NOMO-1 treated with DMSO at 0.1 percent for 48 hours (cell line): ENCODE data around the gene ZSCAN31.
"Not testable (repeated sequence)": the region's sequence is repeated elsewhere in the genome, so short reads cannot be mapped to it uniquely, and the experiment has no call there.

ENCODE experiments used
- DNase-seq: peaks from one replicate; lab custom pipeline; 2025; ENCODE audit not compliant: unreplicated experiment; lab: John Stamatoyannopoulos, UW

ZSCAN31 gene

GRCh38 chr6:28335564-28336283 lies at the start of gene ZSCAN31:
Gene ZSCAN31 (minus strand): TSS chr6:28336148. CDS start chr6:28329683, 6,465 bp downstream.
- peak; percentile 90 for DNase-seq

DNA sequence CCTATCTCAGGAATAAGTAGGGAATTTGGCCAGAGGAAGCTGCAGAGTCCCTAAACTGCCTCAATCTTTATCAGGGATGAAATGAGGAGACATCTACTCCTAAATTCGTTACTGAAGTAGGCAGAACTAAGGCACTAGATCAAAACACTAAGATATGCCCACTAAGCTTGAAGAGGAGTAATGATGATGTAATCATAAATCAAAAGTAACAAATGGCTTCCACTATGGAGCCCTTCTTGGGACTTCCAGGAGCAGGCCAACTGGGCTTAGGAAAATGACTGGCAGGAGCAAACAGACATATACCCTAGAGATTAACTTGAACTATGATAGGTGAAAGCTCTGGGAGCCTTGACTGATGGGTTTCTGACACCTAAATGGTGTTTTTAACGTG lies 48.2 kb upstream of the ZSCAN31 start:
- no peak for DNase-seq

DNA sequence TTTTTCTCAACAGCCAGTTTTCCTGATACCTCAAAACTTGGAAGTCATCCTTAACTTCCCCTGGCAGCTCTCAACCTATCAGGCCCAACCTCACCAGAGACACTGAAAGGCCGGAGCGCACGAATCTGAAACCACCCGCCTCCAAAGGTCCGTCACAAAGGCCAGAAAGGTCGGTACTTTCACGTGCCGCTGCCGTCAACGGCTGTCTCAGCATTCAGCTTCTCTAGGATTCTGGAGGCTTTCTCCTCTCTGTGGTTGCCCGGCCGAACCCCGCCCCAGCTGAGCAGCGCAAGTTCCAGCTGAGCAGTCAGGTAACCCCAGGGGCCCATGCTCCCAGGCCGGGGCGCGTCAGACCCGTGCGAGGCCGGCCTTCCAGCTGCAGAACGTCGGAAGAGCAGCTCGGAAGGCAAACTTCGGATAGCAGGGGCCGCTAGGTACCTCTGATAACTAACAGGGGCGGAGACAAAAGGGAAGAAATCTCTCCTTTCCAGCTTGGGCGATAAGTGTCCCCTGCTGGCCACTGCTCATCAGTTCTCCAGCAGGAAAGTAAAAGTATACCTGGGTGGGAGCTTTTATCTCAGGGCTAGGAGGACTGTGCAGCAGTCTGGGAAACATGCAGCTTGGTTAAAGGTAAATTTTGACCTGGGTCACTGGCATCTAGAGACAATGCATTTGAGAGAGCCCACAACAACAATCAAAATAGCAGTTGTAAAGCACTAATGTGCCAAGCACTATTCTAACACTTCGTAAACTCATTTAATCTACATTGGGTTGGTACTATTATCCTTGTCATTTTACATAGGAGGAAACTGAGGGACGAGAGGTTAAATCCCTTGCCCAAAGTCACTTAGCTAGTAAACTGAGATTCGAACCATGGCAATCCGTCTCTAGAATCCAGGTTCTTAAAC lies 47.5 kb upstream of the ZSCAN31 start:
- peak; percentile 60 for DNase-seq

GRCh38 chr6:28380381-28380780 lies 44.4 kb upstream of the ZSCAN31 start:
- DNase-seq, result no peak

DNA sequence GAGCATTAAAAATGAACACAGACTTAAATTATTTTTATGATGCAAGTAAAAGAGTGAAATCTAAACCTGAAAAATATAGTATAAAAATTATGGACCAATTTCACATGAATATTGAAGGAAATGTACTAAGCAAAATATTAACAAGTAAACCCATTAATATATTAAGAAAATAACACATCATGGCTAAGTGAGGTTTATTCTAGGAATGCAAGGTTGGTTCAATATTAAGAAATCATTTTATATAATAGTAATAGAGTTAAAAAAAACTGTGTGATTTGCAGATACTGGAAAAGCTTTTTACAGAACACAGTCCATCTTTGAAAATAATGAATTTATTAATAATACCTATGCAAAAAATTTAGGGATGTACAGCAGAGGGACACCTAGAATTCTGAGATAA lies 42.7 kb upstream of the ZSCAN31 start:
- DNase-seq, result no peak

GRCh38 chr6:28377879-28378278 lies 41.9 kb upstream of the ZSCAN31 start:
- no peak for DNase-seq

DNA sequence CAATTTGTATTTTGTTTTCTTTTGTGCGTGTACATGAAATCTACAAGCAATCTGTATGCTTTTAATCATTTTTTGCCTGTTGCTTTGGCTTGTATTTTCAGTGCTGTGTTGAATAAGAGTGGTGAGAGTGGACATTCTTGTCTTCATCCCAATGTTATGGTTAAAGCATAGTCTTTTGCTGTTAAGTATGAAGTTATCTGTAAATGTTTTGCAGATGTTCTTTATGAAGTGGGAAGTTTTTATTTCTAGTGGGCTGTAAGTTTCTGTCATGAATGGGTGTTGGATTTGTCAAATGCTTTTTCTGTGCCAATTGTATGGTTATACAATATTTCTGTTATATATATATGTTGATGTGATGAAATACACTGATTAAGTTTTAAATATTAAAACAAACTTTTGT lies 38.0 kb upstream of the ZSCAN31 start:
- no peak for DNase-seq

- no peak for DNase-seq
These were observed 35.9 kb upstream of the ZSCAN31 start for GRCh38 chr6:28371706-28372451.

- DNase-seq, result no peak
These were observed 35.3 kb upstream of the ZSCAN31 start for GRCh38 chr6:28371280-28371679.

- no peak for DNase-seq
These were observed 34.5 kb upstream of the ZSCAN31 start for GRCh38 chr6:28370440-28370839.

DNA sequence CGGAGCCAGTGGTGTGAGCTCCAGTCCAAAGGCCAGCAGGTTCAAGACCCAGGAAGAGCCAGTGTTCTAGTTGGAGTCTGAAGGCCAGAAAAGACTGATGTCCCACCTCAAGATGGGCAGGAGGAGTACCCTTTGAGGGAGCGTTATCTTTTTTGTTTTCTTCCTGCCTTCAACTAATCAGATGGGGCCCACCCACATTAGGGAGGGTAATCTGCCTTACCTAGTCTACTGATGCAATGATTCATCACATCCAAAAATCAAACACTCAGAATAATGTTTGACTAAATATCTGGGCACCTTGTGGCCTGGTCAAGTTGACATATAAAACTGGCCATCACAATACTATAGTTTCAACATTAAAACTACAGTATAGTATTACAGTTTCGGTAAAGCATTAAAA lies 33.5 kb upstream of the ZSCAN31 start:
- DNase-seq, result no peak

DNA sequence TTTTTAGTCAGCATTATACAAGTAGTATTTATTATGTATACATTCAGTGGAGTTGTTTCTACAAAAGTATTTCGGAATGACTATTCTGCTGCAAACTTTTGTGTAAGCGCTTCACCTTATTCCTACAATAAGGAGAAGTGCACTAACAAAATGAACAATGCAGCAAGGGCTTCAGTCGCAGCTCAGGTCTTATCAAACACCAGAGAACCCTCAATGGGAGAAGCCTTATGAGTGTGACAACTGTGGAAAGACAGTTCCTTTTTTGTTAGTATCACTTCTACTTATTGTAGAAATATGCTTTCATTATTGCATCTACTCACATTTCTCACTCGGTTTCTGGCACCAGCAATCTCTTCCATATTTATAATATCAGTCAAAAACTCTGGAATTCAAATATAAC lies 32.6 kb upstream of the ZSCAN31 start:
- DNase-seq, result peak; percentile 82

DNA sequence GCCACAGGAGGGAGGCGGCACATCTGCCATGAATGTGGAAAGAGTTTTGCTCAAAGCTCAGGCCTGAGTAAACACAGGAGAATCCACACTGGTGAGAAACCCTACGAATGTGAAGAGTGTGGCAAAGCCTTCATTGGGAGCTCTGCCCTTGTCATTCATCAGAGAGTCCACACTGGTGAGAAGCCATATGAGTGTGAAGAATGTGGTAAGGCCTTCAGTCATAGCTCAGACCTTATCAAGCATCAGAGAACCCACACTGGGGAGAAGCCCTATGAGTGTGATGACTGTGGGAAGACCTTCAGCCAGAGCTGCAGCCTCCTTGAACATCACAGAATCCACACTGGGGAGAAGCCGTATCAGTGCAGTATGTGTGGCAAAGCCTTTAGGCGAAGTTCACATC lies 29.6 kb upstream of the ZSCAN31 start:
- not testable (repeated sequence) for DNase-seq

DNA sequence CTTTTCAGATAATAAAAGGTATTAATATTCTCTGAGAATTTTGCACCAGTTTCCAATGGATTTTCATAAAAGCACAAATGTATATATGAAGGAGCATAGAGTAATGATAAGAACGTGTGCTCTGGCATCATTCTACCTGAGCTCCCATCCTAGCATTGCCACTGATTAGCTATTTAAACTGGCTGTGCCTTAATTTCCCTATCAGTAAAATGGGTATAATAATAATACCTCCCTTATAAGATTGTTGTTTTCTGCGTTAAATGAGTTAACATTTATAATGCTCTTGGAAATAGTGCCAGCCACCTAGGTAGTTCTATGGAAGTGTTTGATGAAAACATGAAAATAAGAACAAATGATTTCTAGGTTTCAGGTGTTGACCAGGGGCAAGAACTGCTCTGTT lies 25.0 kb upstream of the ZSCAN31 start:
- no peak for DNase-seq

- not testable (repeated sequence) for DNase-seq
These were observed 23.6 kb upstream of the ZSCAN31 start for GRCh38 chr6:28359562-28359961.

DNA sequence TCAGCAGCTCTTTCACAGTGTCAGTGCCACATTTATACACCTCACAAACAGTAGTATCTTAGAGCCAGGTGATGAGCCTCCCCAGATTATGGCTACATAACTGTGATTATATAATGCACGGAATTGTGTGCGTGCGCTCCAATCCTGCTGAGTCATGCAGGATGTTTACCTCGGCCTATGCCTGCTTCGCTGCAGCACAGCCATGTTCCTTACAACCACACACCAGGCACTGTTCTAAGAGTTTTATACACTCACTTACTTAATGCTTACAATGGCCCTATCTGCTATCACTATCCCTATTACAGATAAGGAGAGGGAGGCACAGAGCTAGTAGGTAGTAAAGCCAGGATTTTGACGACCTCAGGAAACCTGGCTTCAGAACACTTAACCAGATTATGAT lies 21.1 kb upstream of the ZSCAN31 start:
- DNase-seq, result no peak

GRCh38 chr6:28356666-28357020 lies 20.7 kb upstream of the ZSCAN31 start:
- DNase-seq, result no peak

DNA sequence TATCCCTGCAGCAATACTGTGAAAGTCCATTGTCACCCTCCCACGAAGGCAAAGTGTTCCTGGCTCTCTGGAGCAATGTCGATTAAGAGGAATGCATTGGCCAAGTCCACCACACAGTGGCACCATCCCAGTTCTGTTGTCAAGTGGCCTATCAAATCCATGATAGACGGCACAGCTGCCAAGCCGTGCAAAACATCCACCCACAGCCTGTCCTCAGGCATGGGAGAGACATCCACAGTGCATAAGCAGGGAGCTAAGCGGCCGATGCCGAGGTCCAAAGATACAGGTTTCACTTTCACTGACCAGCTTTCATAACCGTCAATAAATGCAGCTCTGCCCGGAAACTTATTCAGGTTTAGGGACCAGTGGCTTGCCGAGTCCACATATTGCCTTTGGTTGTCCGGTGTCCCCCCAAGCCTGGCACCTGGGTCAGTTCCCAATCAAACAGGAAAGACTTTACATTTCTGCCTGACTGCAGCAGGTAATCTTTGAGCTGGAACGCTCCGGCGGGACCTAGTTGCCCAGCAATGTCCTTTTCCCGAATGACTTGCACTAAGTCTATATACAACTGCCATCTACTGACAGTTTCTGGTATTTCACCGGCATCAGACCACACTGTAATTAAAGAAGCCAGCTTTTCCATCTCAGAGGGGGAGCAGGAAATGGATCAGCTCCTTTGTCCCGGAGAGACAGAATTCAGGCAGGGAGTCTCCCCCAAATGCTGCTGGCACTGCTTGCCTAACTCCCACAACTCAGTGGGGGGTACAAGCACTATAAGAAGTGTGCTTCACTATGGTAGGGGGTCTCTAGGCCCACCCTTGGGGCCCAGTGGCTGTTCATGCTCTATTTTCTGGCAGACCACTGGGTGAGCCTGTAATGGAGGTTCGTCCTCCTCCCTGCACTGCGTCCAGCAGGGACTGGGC lies 20.1 kb upstream of the ZSCAN31 start:
- peak; percentile 72 for DNase-seq

GRCh38 chr6:28354688-28355554 lies 19.0 kb upstream of the ZSCAN31 start:
- DNase-seq, result no peak
